Renal cortical epithelial cell (primary cell): ENCODE measurements around the gene HERC3. TPM values are rescaled to one million over a fixed set of nuclear protein-coding genes. Genes with fewer than 3 reads are reported as not detected.

Experiments
- DNase-seq: peaks from one replicate; pipeline ENCODE4 v3.0.0-alpha.2; 2011; ENCODE audit warnings: low read depth
- total RNA-seq: library from RNA; depleted of rRNA; stranded (reverse); fragments of >200 nt; gene quantifications from 2 replicates; pipeline ENCODE4 v1.2.3, GENCODE V29; 2014

HERC3 gene
- total RNA-seq, 1 donor from 2014 or later: 22.0 TPM

DNA sequence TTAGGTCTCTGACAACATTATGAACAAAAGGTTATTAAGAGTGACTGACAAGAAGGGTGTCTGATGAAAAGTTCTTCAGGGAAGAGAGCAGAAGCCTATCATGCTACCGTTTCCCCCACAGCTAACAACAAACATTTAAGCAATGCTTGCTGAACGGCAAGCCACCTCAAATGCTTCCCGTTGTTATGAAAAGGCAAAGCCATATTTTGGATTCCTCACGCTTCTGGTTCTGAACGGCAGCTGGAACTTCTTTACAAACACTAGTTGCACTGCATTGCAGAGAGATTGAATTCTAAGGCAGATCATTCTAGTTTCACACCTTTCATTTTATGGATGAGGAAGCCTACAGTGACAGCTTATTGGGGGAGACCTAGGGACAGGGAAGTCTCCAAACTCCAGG, 153.9 kb downstream of the HERC3 start:
- DNase-seq: no peak

DNA sequence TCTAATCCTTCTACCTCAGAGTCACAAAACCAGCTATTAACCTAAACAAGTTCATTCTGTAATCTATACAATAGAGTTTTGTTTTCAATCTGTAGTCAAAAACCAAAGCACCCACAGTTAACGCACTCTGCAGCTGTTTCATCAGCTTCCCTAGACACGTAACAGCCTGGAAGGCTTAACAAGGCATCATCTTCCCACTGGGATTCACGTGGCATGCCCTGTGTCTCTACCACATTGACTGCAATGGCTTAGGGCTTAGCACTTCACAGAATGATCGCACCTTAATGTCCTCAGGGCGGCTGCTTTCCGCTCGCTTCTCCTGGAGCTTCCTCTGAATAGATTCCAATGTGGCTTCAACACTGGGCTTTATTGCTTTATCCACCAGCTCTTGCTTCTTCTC, 155.1 kb downstream of the HERC3 start:
- DNase-seq: no peak

DNA sequence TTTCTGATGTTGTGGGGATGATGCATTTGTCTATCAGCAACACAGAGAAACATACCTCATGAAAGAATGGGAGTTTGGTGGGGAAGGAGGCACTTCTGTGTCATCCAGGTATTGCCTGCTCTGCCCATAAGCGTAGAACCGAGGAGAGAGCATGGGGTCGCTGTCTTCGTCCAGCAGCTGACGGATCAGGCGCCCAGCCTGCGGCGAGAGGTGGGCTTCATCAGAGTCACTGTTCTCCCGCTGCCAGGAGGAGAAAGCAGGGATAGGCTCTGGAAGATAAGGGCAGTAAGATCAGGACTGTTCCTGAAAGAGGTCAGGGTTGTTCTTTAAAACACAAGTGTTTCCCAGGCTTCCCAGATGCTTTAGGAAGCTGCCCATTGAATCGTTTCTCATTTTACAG, 158.1 kb downstream of the HERC3 start:
- no peak for DNase-seq

DNA sequence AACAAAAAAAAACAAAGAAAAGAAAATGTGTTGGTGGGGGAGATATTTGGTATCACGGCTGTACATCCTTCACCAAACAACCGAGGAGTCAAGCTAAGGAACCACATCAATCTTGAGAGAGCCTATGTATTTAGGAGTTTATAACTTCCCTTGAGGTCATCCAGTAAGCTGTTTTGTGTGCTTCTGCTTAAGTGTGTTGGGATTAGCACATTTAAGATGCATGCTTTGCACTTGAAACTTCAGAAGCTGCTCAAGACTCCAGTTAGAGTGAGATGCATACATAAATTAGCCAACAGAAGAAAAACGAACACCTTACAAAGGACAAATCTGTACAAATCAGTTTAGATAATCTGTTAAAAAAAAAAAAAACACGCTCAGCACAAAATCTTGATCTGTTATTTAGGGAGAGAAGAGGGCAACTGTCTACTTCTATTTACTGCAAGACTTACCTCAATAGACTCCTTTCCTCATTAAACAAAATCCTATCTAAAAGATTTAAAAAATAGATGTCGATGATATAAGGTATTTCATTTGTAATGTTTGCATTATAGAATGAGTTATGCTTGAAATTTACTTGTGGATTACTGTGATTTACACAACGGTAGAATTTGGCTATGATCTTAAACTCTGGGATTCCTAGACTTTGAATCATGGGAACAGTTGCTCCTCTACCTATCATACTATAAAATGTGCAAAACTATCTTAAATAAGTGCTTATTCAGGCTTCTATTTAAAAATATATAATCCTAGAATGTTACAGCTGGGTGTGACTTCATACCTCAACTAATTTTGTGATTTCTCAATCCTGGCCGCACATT, 159.2 kb downstream of the HERC3 start:
- no peak for DNase-seq

DNA sequence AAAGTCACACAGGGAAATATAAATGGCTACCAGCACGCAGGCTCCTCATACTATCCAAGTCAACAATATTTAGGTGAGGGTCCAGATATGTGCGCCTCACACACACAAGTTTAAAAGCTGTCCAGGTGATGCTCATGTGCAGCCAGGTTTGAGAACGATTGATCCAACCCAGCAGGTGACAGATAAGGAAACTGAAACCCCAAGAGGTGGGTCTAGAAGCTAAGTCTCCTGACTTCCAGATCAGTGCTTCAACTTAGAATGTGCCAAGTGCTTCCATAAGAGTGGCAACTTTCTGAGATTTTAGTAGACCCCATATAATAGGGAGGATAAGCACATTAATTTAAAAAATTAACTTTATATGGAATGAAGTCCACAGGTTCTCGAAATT, 159.8 kb downstream of the HERC3 start:
- DNase-seq: no peak

DNA sequence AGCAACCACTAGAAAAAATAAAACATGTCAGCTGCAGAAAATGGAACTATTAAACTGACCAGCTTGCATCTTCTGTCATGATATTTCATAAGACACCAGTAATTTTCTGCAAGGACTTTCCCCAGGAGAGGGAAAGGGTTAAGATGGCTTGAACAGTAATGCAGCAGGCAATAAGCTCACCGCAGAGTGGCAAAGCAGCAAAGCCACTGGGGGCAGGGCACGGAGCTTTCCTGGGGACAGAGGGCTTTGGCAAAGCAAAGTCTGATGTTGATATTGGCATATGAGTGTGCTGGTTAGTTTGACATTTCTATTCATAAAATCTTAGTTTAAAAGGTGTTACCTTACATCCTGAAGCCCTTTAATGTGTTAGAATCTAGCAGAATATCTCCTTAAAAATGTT, 160.5 kb downstream of the HERC3 start:
- DNase-seq: no peak

DNA sequence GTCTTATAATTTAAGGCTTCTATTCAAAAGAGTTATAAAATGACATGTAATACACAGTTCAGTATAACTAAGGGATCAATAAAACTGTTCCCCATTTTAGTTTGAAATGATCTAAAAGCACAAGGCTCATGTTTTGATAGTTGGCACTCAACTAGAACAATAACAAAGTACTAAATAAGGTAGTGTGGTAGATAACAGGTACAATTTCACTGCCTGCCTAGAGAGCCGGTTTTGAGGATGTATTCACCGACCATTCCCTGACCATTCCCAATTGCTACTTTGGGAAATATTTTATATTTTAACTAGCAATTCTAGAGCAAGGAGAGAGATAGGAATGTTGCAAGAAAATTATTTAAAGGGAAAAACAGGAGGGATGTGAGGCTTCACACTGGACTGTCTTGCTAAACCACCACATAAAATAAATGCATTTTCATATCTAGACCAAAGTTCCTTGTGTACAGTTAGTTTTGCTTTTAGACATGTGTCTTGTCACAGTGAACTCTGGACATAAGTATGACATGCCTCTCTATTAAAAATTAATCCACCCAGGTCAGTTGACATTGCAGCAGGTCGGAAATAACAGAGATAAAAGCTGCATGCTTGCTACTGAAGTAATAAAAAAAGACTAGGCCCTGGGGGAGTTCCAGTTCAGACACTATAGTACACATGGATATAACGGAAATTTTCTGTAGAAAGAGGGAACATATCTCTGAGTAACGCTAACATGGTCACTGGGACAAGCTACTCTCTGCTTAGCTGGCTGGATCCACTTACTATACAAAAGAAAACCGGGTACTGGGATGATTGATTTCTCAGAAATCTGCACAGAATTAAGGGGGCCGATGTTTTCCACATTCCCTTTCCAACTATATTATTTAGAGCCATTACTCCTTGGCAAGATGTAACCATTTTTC, 161.6 kb downstream of the HERC3 start:
- peak; percentile 33 for DNase-seq

DNA sequence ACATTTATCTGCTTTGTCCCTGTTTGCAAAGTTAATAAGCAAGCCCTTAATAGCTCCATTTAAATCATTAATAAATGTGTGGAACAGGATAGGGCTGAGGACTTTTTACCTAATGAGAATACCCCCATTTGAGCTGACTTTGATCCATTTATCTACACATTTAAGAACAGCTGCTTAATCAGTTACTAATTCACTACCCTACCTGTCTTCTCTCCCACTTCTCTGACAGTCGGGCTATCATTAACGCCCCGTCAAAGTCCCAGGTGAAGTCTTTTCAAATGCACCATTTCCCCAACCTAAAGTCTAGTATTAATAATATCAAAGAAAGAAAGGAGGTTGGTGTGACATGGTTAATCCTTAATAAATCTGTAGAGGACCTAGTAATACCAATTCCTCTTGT, 162.5 kb downstream of the HERC3 start:
- DNase-seq: no peak

DNA sequence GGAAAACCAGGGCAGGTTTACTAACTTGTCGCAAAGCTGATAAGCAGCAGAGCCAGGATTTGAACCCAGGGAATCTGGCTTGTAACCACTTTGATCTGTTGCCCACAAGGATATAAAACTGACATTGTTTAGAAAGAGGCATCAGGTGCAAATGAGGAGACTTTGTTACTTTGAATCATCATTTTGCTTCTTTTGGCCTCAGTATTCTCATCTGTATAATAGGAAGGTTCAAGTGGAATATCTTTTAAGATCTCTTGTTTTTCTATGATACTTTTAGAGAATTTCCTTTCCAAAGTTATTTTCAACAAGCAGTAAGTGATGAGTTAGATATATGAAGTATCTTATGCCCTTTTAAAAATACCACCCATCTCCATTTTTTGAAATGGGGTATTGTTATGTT, 163.2 kb downstream of the HERC3 start:
- no peak for DNase-seq

DNA sequence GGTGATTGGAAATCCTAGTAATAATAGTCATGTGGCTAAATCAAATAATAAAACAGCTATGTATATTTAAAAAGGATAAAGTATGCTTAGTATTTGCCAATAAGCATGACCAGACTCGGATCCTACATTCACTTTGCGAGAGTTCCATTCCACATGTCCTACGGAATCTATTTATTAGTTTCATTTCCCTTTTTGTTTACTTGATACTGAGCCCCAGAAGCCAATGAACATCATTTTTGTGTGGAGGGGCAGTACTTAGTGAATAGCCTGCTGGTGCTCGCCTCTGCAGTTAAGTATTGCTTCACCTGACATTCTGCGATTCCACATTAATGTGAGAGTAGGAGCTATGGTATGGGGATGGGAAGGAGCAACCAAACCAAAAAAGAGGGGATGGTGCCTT, 163.9 kb downstream of the HERC3 start:
- DNase-seq: no peak

DNA sequence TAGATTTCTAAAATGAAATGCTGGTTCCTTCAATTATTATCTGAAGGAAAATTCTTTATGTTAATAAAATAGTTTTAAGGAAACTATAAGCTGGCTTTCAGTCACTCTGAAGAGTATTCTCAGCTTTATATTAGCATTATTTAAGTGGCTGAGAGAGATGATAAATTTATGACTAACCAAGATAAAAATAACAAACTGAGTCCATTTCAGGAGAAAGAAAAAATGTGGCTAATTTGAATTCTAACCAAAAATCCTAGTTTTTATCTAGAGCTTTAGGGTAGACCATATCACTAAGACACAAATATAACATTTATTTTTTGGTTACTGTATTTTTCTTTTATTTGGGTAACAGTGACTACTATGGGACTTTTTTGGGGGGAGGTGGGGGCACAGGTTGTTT, 164.8 kb downstream of the HERC3 start:
- no peak for DNase-seq

DNA sequence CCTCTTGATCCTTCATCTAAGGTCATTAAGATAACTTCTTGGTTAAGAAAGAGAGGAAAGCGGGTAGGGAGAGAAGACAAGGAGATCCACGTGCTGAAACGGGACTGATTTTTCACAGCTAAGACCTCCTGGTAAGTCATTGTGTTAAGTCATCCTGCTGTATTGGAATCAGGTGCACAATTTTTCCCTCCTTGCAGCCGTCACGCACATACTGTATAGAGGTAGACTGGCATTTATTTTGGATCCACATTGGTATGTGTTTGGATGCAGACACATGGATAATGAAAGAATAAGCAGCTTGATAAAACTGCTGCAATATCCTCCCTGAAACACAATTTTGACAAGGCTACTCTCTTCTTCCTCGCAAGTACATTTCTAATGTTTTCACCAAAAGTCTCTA, 165.5 kb downstream of the HERC3 start:
- DNase-seq: no peak

Other genes starting within 250 kb of the HERC3 start
- gene HERC6, start 213.6 kb upstream of the HERC3 start, total RNA-seq: 25.6 and 27.4 TPM in 2 replicates
- gene HERC5, start 135.4 kb upstream of the HERC3 start, total RNA-seq: 4.9 and 5.7 TPM in 2 replicates
- gene PYURF, start 68.7 kb upstream of the HERC3 start, total RNA-seq: 23.3 and 44.2 TPM in 2 replicates
- 2.6 and 8.1 TPM in 2 replicates for gene NAP1L5, start 105.3 kb downstream of the HERC3 start, total RNA-seq